Pons (tissue), 1 donor: Measurements from ENCODE around the gene CCDC63.

Source experiments
- DNase-seq: peaks from one replicate; pipeline ENCODE4 v3.0.0-alpha.2; 2016; ENCODE audit warnings: low spot score

CCDC63 gene

DNA sequence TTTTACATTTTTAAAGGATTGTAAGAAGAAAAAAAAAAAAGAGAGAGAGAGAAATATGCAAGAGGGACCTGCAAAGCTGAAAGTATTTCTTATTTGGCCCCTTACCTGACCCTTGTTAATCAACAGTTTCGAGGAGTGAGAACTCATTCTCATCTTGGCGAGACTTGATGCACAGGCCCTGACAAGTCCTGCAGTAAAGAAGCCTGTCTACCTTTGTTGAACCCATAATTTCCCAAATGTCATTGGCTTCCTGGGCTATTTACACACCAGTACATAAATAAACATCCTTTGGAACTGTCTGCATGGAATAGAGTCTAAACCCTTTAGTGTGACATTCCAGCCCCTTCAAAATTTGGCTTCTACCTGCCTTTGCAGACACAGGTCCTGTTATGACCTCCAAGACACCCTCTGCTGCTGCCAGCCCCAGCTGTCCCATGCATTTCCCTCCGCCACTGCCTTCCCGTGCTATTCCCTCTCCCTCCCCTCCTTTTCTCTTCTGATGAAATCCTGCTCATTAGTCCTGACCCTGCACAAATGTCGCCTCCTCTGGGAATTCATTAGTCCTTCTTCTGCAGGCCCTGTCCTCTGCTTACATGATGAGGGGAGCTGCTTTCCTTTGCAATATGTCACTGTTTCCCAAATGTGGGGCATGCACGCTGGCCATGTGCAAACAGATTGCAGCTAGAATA lies 38.5 kb downstream of the CCDC63 start:
- DNase-seq, result no peak

DNA sequence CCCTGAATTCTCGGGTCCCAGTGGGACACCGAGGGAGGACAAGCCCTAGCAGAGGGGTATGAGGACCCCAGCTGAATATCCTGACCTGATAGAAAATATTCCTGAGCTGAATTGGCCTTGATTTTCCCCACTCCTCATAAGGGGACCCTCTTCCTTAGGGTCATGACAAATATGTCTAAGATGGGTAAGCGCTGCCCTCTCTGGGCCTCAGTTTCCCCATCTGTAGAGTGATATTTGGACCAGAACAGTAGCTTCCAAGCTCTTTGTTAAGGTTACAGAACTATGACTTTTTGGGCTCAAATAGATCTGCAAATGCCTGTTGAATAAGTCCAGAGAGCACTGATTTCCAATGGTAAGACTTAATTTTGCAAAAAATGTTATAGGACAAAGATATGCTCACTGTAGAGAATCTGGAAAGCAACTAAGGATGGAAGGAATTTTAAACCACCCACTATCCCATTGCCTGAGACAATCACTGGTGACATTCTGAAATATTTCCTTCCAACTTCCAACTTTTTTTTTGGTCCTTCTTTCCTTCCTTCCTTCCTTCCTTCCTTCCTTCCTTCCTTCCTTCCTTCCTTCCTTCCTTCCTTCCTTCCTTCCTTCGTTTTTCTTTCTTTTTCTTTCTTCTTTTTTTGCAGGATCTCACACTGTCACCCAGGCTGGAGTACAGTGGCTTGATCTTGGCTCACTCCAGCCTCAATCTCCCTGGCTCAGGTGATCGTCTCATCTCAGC lies 41.6 kb downstream of the CCDC63 start:
- DNase-seq, result no peak

DNA sequence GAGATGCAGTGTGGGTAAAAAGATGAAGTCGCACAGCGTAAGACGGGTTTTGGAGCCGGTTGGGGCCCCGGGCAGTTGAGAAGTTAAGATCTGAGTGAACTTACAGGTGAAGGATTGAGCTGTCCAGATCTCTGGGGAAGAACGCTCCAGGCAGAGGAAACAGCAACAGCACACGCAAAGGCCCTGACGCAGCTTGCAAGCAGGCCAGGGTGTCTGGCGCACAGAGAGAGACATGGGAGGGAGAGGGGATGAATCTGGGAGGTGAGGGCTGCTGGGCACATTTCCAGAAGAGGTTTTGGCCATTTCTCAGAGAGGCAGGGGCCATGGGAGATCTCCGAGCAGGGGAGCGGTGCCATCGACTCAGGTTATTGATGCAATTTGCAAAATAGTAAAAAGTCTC lies 42.6 kb downstream of the CCDC63 start:
- DNase-seq, result no peak

DNA sequence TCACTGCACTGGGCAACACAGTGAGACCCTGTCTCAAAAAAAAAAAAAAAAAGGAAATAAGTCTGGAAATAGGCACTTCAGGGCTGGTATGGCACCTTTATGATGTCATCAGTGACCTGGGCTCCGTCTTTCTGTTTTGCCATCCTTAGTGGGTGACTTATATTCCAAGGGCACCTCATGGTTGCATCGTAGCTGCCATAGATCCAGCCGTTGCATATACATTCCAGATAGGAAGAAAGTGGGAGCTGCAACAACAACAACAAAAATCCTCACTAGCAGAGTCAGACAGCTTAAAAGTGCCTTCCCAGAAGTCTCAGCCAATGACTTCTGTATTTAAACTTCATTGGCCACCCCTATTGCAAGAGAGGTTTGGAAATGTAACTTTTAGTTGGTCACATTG lies 47.2 kb downstream of the CCDC63 start:
- no peak for DNase-seq

DNA sequence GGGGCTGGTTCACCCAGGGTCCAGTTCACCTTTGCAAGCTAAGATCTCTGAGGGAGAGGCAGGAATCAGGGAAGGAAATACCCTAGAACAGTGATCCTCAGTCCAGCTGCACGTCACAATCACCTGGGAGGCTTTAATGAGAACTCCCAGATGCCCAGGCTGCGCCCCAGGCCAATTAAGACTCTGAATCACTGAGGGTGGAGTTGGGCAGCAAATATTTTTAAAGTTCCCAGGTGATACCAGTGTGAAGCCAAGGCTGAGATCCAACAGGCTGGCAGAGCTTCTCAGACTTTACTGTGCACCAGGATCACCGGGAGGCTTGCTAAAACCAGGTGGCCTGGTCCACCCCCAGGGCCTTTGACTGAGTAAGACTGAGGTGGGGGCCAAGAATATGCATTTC lies 49.8 kb downstream of the CCDC63 start:
- no peak for DNase-seq

DNA sequence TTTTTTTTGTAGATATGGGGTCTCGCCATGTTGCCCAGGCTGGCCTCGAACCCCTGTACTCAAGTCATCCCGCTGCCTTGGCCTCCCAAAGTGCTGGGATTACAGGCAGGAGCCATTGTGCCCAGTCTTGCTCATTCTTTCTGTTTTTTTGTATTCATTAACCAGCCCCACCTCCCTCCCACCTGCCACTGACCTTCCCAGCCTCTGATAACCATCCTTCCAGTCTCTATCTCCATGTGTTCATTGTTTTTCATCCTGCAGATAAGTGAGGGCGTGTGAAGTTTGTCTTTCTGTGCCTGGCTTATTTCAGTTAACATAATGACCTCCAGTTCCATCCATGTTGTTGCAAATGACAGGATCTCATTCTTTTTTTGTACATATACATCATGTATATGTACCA lies 54.6 kb downstream of the CCDC63 start:
- no peak for DNase-seq

DNA sequence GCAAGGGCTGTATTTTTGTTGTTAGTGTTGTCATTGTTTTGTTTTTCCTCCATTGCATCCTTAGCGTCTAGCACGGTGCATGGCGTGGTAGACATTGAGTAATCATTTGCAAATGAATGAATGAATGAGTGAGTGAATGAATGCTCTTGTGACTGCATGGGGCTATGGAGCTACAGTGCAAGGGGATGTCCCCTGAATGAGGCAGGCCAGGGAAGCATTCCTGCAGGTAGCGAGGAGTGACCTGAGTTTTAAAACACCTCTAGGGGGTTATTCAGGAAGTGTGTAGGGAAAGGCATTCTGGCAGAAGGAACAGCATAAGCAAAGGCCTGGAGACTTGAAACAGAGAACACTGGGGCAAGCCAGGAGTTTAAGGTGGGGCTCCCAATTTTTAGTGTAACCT lies 56.7 kb downstream of the CCDC63 start:
- DNase-seq, result no peak

DNA sequence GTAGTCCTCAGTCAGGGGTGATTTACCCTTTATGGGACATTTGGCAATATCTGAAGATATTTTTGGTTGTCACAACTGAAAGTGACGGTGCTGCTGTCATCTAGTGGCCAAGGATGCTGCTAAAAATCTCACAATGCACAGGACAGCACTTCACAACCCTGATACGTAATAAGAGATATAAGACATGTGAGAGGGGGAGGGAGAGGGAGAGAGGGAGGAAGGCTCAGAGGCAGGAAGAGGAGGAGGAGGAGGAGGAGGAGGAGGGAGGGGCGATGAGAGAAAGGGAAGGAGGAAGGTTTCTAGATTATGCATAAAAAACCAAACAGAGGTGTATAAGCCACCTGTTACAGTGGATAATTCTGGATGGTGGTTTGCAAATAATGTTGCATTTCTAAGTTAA lies 59.3 kb downstream of the CCDC63 start:
- no peak for DNase-seq

DNA sequence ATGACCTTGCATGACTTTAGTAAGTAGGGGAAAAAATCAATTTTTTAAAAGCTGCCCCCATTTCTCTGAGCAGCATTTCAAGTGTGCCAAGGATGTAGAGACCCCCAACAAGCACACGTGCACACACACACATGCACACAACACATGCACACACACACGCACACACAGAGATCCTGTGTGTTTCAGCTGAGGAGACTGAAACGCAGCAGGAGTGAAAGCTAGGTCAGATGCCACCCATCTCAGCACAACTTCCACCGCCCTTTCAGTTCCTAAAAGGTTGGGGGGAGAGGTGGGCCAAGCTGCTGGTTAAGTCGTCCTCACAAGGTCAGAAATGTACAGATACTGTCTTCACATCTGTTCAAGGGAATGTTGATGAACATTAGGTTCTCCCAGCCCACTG lies 59.7 kb downstream of the CCDC63 start:
- DNase-seq, result no peak

DNA sequence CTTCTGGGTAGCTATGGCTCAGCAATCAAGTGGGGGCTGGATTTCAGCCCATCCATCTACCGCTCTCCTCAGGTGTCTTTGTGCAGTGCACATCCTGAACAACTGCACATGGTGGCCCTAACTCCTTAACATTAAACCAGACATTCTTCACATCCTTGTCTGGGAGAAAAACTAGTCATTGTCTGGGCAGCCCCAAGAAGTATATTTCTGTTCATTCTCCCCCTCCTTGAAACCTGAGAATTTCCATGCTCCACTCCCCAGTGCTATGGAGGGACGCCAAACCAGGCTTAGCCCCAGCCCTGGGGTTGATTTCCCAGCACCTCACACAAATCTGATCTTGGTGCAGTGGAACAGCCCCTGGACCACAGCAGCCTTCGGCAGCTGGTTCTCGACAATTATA lies 60.2 kb downstream of the CCDC63 start:
- no peak for DNase-seq

DNA sequence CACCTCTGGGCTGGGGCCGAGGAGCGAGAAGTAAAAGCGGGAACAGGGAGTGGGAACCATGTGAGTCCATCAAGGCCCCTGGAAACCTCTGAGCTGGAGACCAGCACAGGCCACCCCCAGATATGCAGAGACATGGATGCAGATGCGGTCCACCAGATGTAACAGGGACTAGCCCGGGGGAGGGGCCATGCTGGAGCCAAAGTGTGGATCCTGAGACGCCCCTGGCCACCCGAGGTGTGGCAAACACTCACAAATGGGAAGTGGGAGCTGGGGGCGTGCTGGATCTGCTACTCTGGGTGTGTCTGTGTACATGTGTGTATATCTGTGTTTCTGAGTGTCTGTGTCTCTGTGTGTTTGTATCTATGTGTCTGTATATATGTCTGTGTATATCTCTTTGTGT lies 60.8 kb downstream of the CCDC63 start:
- DNase-seq, result no peak

DNA sequence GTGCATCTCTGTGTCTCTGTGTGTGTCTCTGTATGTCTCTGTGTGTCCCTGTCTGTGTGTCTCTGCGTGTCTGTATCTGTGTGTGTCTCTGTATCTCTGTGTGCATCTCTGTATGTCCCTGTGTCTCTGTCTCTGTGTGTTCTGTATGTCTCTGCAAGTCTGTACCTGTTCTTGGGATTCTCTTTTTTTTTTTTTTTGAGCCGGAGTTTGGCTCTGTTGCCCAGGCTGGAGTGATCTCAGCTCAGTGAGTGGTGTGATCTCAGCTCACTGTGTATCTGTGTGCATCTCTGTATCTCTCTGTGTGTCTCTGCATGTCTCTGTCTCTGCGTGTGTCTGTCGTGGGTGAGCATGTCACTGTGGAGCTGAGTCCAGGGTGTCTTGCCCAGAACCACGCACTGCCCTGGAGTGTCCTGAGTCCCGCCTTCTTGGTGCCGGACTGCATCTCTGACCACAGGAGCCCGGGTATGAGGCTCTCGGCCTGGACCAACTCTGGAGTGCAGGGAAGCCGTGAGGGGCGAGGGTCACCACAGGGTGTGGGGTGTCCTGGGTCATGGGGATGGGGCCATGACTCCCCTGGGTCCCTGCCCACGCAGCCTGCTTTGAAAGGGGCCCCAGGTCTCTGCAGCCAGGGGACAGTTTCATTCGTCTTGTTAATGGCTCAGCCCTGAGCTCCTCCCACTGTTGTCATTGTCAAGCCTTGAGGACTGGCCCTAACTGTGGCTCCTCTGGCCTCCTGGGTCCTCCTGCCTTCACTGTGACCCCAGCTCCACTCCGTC lies 61.8 kb downstream of the CCDC63 start:
- no peak for DNase-seq

DNA sequence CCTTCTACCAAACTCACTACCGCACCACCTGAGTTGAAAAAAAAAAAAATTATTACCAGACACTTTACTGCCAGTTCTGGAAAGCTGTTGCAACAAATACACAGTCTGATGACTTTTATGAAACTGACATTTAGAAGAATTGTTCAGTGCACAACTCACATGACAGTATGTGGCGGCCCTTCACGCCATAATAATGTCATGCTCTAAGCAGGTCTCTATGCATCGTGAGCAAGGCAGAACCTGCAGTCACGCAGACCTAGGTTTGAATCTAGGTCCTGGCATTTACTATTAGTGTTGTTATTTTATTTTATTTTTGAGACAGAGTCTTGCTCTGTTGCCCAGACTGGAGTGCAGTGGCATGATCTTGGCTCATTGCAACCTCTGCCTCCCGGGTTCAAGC lies 65.5 kb downstream of the CCDC63 start:
- no peak for DNase-seq

DNA sequence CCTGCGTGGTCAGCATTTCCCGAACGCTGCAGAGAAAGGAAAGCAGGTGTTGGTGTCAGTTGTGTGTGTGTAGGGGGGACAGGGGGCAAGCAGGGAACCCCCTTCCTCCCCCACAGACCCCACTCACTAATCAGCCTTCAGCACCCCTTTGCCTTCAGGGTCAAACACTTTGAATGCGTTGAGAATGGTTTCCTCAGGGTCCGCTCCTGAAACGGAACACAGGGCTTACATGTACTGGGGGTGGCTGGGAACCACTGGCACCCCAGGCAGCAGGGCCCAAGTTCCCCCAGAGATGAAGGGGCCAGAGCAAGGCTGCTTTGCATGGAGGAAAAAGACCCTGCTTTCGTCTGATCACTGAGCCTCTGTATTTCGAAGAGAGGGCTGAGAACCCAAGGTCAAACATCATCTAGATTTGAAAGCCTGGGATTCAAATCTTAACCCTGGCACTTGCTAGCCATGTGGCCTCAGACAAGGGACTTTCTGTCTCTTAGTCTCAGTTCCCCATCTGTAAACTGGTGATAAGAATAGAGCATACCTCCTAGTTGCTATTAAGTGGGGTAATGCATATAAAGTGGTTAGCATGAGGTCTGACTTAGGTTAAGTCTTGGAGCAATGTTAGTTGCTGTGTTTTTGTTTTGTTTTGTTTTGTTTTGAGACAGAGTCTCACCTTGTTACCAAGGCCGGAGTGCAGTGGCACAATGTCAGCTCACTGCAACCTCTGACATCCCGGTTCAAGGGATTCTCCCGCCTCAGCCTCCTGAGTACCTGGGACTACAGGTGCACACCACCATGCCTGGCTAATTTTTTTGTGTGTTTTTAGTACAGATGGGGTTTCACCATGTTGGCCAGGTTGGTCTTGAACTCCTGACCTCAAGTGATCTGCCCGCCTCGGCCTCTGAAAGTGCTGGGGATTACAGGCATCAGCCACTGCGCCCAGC lies 66.6 kb downstream of the CCDC63 start:
- peak; percentile 3 for DNase-seq

DNA sequence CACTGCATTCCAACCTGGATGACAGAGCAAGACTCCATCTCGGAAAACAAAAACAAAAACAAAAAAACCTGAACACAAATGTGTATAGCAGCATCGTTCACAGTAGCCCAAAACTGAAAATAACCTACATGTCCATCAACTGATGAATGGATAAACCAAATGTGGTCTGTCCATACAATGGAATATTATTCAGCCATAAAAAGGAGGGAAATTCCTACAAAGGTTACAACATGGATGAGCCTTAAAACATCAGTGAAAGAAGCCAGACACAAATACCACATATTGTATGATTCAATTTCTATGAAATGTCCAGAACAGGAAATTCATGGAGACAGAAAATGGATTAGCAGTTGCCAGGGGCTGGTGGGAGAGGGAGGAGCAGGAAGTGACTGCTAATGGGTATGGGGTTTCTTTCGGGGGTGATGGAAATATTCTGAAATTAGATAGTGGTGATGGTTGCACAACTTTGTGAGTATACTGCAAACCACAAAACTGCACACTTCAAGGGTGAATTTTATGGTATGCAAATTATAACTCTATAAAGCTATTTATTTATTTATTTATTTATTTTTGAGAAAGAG lies 69.6 kb downstream of the CCDC63 start:
- DNase-seq, result no peak

DNA sequence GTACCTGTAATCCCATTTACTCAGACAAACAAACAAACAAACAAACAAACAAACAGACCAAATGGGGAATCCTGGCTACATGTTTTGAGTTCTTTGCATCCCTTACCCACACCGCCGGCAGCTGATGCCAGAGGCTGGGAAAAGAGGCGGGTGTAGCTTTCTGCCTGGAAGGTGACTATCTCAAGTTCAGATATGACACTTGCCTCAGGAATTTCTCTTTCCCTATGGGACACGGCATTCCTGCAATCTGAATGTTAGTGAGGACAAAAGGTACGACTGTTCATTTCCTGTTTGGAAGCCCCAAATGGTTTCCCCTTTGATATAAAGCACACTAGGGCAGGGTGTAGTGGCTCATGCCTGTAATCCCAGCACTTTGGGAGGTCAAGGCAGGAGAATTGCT lies 70.7 kb downstream of the CCDC63 start:
- DNase-seq, result no peak

DNA sequence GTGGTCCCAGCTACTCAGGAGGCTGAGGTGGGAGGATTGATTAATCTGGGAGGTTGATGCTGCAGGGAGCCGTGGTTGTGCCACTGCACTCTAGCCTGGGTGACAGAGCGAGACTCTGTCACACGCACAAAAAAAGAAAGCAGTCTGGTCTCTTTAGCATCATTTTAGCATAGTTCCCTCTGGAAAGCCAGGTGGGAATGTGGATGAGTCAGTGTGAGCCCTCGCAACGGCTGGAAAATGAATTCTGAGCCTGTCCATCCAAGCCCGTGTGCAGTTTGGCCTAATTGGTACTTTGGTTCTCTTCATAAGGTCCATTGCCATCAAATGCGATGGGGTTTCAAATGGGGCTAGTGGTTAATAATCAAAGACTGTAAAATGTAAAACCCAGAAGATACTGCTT lies 71.2 kb downstream of the CCDC63 start:
- no peak for DNase-seq

DNA sequence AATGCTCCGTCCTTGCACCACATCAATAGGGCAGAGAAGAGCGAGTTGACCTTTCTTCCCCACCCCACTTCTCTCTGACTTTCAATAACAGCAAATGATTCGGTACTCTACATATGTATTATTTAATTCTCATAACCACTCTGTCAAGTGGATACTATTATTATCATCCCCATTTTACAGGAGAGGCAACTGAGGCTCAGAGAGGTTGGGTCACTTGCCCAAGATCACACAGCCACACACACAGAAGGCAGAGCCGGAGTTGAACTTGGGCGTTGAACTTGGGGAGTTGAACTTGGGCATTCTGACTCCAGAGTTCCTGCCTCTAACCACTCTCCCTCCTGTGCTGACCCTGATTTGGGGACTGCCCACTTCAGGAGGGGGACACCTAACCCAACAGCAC lies 72.9 kb downstream of the CCDC63 start:
- DNase-seq, result no peak

DNA sequence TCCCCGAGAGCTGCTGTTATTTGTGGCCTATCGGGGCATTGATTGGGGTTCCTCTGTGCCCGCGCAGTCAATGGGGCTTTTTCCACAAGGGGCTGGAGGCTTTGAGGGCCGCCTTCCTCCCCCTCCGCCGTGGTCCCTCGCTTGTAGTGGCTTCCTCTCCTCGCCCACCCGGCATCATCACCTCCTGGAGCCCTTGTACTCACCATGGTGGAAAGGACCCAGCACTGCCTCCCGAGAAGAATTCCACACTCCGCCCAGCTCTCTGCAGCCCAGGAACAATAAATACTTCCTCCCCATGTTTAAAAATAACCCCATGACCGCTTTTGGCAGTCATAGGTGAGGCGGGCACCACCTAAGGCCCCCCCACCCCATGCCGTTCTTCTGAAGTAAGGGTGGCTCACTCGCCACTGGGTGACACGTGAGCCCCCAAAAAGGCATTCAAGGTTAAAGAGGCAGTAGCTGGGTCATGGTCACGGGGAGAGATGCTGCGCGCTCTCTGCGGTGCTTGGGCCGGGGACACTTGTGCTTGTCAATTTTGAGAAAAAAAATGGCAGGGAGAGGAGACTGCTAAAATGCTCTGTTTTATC lies 73.6 kb downstream of the CCDC63 start, which contains the start of gene MYL2:
MYL2 (minus strand) TSS at position 256 of the 587 bp plus-strand sequence; CDS start at position 206, 50 bp downstream.
- DNase-seq, result no peak

DNA sequence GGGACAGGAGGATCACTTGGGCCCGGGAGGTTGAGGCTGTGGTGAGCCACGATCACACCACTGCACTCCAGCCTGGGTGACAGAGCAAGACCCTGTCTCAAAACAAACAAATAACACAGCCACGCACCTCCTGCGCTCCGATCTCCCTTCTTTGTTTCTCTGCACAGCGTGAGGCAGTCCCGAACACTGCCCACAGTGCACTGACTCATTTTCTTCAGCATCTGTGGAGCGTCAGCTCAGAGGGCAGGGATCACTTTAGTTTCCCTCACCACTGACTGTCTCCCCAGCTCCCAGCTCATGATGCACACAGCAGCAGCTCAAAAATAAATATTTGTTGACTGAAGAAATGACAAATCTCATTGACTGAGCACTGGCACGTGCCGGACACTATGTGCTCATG lies 74.5 kb downstream of the CCDC63 start:
- DNase-seq, result no peak

DNA sequence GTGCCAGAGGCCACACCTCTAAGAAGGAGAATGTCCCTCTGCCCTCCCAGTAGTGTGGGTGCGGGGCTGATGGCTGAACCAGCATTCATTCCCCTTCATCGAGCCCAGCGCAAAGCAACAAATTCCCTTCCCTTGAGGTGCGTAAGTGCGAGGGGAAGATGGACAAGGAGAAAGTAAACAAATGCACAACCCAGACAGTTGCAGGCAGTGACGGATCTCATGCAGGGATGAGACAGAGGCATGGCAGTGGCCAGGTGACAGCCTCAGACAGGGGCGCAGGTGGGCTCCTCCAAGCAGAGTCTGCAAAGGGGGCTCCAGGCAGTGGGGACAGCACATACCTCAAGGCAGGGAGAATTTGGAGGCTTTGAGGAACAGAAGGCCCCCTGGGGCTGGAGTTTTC lies 75.9 kb downstream of the CCDC63 start:
- no peak for DNase-seq
